Small intestine (tissue), 7 donors: ENCODE data around the gene STIMATE. TPM values are rescaled to one million over a fixed set of nuclear protein-coding genes. Genes with fewer than 3 reads are reported as not detected.

Experiments
- DNase-seq, 2 donors: peaks; one replicate each; pipeline versions ENCODE4 v3.0.0 to v3.0.0-alpha.2; 2013
- FAIRE-seq: peaks from 2 replicates; lab custom pipeline; 2012; peaks lifted over from hg19 to GRCh38; lab: Jason Lieb, UNC
- H3K27ac ChIP-seq, 3 donors: one replicate each; pipeline ENCODE4 v1.5.1; 2013; ENCODE audit warnings: low read length in 2 of 3, mild to moderate bottlenecking in 2 of 3, control low read depth in 1 of 3, inconsistent platforms in 1 of 3, low read depth in 1 of 3, moderate library complexity in 1 of 3
- H3K27me3 ChIP-seq, 3 donors: one replicate each; pipeline ENCODE4 v1.6.1; 2013; ENCODE audit warnings: low read length in 3 of 3, inconsistent platforms in 1 of 3; ENCODE audit not compliant: control insufficient read depth in 3 of 3, insufficient read depth in 3 of 3
- H3K36me3 ChIP-seq, 3 donors: one replicate each; pipeline ENCODE4 v1.6.1; 2013; ENCODE audit warnings: low read length in 3 of 3, inconsistent platforms in 1 of 3, low read depth in 1 of 3, mild to moderate bottlenecking in 1 of 3, moderate library complexity in 1 of 3; ENCODE audit not compliant: control insufficient read depth in 3 of 3, insufficient read depth in 2 of 3
- H3K4me1 ChIP-seq, 3 donors: one replicate each; pipeline ENCODE4 v1.6.1; 2013; ENCODE audit warnings: low read length in 2 of 3, inconsistent platforms in 1 of 3, low read depth in 1 of 3, mild to moderate bottlenecking in 1 of 3, moderate library complexity in 1 of 3; ENCODE audit not compliant: control insufficient read depth in 3 of 3, insufficient read depth in 2 of 3
- H3K4me3 ChIP-seq, 3 donors: one replicate each; pipeline ENCODE4 v1.5.1; 2013; ENCODE audit warnings: low read length in 3 of 3, control low read depth in 1 of 3, inconsistent platforms in 1 of 3, low read depth in 1 of 3, mild to moderate bottlenecking in 1 of 3, moderate library complexity in 1 of 3
- H3K9me3 ChIP-seq, 2 donors: one replicate each; pipeline ENCODE4 v1.6.1; 2013; ENCODE audit warnings: low read depth in 1 of 2, low read length in 1 of 2; ENCODE audit not compliant: control insufficient read depth in 2 of 2, insufficient read depth in 1 of 2
- WGBS, 3 donors: extraction: QIAGEN DNeasy Blood & Tissue Kit; methylation state at CpG; one replicate each; pipeline ENCODE4 v1.1.7; 2013; 5-methylcytosine and 5-hydroxymethylcytosine counted together
- polyA plus RNA-seq, 4 donors: library from polyadenylated mRNA; stranded (reverse) in 3 of 4; unstranded in 1 of 4; fragments of 200-250 nt in 3 of 4; fragments of 120-200 nt in 1 of 4; gene quantifications; one replicate each; pipeline versions ENCODE4 v1.2.1 to v1.2.3, GENCODE V29; 2013
- donor health status: healthy with polysubstance abuse.
- donor health status: control.
- donor health status: control.
- donor health status: Bipolar disorder and iron deficiency.
- donor health status: healthy.

STIMATE gene
- polyA plus RNA-seq, 4 donors = 2.7 to 6.8 (median 4.3) TPM; not detected in 1

GRCh38 chr3:52847241-52847640 is 50.1 kb downstream of the STIMATE start:
- no peak overlapping the region for H3K4me3 ChIP-seq
- H3K27ac ChIP-seq = no peak overlapping the region
- FAIRE-seq (no peak), DNase-seq (no peak)
- H3K9me3 ChIP-seq = no peaks in the 10 kb centered on the region
- peaks cover 0 to 7% (median 0%) of the 10 kb centered on the region in 3 donors for H3K4me1 ChIP-seq
- peaks cover 0 to 49% (median 3%) of the 10 kb centered on the region in 3 donors for H3K36me3 ChIP-seq
- 94 to 97% (median 95%) methylated on average over 6 of the region's 6 CpGs for WGBS, 3 donors
- no peaks in the 10 kb centered on the region for H3K27me3 ChIP-seq

- Histone ChIP-seq H3K27me3 (no peaks in the 10 kb centered on the region), H3K9me3 (no peaks in the 10 kb centered on the region), H3K36me3 (peaks cover 0 to 51% (median under 1%) of the 10 kb centered on the region in 3 donors), H3K27ac (peak overlapping the region in 1 of 3 donors; percentile 8), H3K4me3 (no peak overlapping the region), H3K4me1 (peaks cover 0 to 7% (median 0%) of the 10 kb centered on the region in 3 donors)
- no peak for FAIRE-seq
- DNase-seq = no peak
- WGBS, 3 donors = 68 to 88% (median 75%) methylated on average over 15 of the region's 15 CpGs
These were observed 50.8 kb downstream of the STIMATE start for GRCh38 chr3:52846432-52846965.

GRCh38 chr3:52845691-52846431 is 51.5 kb downstream of the STIMATE start:
- H3K27me3 ChIP-seq = no peaks in the 10 kb centered on the region
- peaks cover 0 to 53% (median 0%) of the 10 kb centered on the region in 3 donors for H3K36me3 ChIP-seq
- H3K27ac ChIP-seq = peak overlapping the region in 1 of 3 donors; percentile 8
- WGBS, 3 donors = 61 to 67% (median 65%) methylated on average over 6 to 7 of the region's 7 CpGs
- FAIRE-seq = no peak
- H3K4me1 ChIP-seq = peaks cover 0 to 7% (median 0%) of the 10 kb centered on the region in 3 donors
- DNase-seq = no peak
- no peaks in the 10 kb centered on the region for H3K9me3 ChIP-seq
- H3K4me3 ChIP-seq = no peak overlapping the region

GRCh38 chr3:52845157-52845556 is 52.2 kb downstream of the STIMATE start:
- Histone ChIP-seq H3K4me1 (peaks cover 0 to 7% (median 0%) of the 10 kb centered on the region in 3 donors), H3K9me3 (no peaks in the 10 kb centered on the region), H3K27ac (peak overlapping the region in 1 of 3 donors; percentile 33), H3K4me3 (no peak overlapping the region), H3K27me3 (no peaks in the 10 kb centered on the region), H3K36me3 (peaks cover 0 to 55% (median 0%) of the 10 kb centered on the region in 3 donors)
- DNase-seq (peak in 1 of 2 donors; percentile 24), FAIRE-seq (no peak)
- 44 to 55% (median 54%) methylated on average over 6 of the region's 6 CpGs for WGBS, 3 donors

- Histone ChIP-seq H3K4me3 (no peak overlapping the region), H3K4me1 (peaks cover 0 to 7% (median 0%) of the 10 kb centered on the region in 3 donors), H3K36me3 (peaks cover 0 to 52% (median 0%) of the 10 kb centered on the region in 3 donors), H3K9me3 (no peaks in the 10 kb centered on the region), H3K27ac (peak overlapping the region in 1 of 3 donors; percentile 40), H3K27me3 (no peaks in the 10 kb centered on the region)
- 82 to 94% (median 93%) methylated on average over 18 of the region's 18 CpGs for WGBS, 3 donors
- DNase-seq = no peak
- FAIRE-seq = no peak
These were observed 52.9 kb downstream of the STIMATE start for GRCh38 chr3:52844290-52844975.

GRCh38 chr3:52843881-52844280 is 53.5 kb downstream of the STIMATE start:
- H3K9me3 ChIP-seq = no peaks in the 10 kb centered on the region
- H3K27ac ChIP-seq = no peak overlapping the region
- H3K4me3 ChIP-seq = no peak overlapping the region
- H3K27me3 ChIP-seq = no peaks in the 10 kb centered on the region
- peaks cover 0 to 52% (median 0%) of the 10 kb centered on the region in 3 donors for H3K36me3 ChIP-seq
- DNase-seq (no peak), FAIRE-seq (no peak)
- H3K4me1 ChIP-seq = peaks cover 0 to 7% (median 0%) of the 10 kb centered on the region in 3 donors
- WGBS, 3 donors = 83 to 97% (median 87%) methylated on average over 2 of the region's 2 CpGs

- H3K4me3 ChIP-seq = no peak overlapping the region
- H3K9me3 ChIP-seq = no peaks in the 10 kb centered on the region
- no peaks in the 10 kb centered on the region for H3K27me3 ChIP-seq
- no peak overlapping the region for H3K27ac ChIP-seq
- DNase-seq (no peak), FAIRE-seq (no peak)
- WGBS, 3 donors = 80 to 88% (median 87%) methylated on average over 20 of the region's 20 CpGs
- peaks cover 0 to 53% (median 0%) of the 10 kb centered on the region in 3 donors for H3K36me3 ChIP-seq
- H3K4me1 ChIP-seq = peaks cover 0 to 7% (median 0%) of the 10 kb centered on the region in 3 donors
These were observed 54.1 kb downstream of the STIMATE start for GRCh38 chr3:52843108-52843865.

- no peaks in the 10 kb centered on the region for H3K9me3 ChIP-seq
- DNase-seq (no peak), FAIRE-seq (no peak)
- H3K4me3 ChIP-seq = no peak overlapping the region
- no peak overlapping the region for H3K27ac ChIP-seq
- peaks cover 0 to 47% (median 0%) of the 10 kb centered on the region in 3 donors for H3K36me3 ChIP-seq
- 79 to 81% (median 80%) methylated on average over 7 of the region's 7 CpGs for WGBS, 3 donors
- H3K4me1 ChIP-seq = peaks cover 0 to 7% (median 0%) of the 10 kb centered on the region in 3 donors
- no peaks in the 10 kb centered on the region for H3K27me3 ChIP-seq
These were observed 54.9 kb downstream of the STIMATE start for GRCh38 chr3:52842424-52842823.
